Measurements from ENCODE around the gene ZBTB24. TPM values are rescaled to one million over a fixed set of nuclear protein-coding genes. Genes with fewer than 3 reads are reported as not detected.

Gene ZBTB24
- total and polyA plus RNA-seq, 2 donors (not counting 3 experiments of a cell fraction or from before 2014, with no cell fraction given) = 1.9 to 6.2 TPM

- Histone ChIP-seq H3K36me3 (ENCODE audit: control insufficient read depth in 2 of 2, extremely low read depth in 1 of 2, insufficient read depth in 2 of 2, low read length in 2 of 2) (no peaks in the 10 kb centered on the region), H2AFZ (ENCODE audit: low read depth, low read length) (no peak overlapping the region), H3K27me3 (ENCODE audit: control insufficient read depth in 2 of 2, insufficient read depth in 2 of 2, low read length in 2 of 2) (peaks cover 20 to 27% of the 10 kb centered on the region in 2 experiments), H3K79me2 (ENCODE audit: control insufficient read depth, insufficient read depth, low read length) (no peaks in the 10 kb centered on the region), H4K20me1 (replicated peaks; ENCODE audit: control insufficient read depth, extremely low read depth, insufficient read depth, low read length) (no peaks in the 10 kb centered on the region), H3K27ac (ENCODE audit: insufficient read depth, low read depth, low read length) (no peak overlapping the region), H3K4me1 (ENCODE audit: control insufficient read depth, extremely low read depth, insufficient read depth, low read length) (peaks cover 2% of the 10 kb centered on the region), H3K9me1 (replicated peaks; ENCODE audit: control insufficient read depth, extremely low read depth, insufficient read depth, low read length) (no peaks in the 10 kb centered on the region), H3K4me3 (replicated peaks in 1 of 3; ENCODE audit: insufficient read depth in 1 of 3, low read depth in 1 of 3, low read length in 3 of 3) (no peak overlapping the region), H3K4me2 (ENCODE audit: insufficient read depth, low read length) (no peak overlapping the region), H3K9me3 (replicated peaks; ENCODE audit: control insufficient read depth, insufficient read depth, low read length) (no peaks in the 10 kb centered on the region), H3K9ac (replicated peaks; ENCODE audit: extremely low read depth, insufficient read depth, low read length) (no peak overlapping the region)
- dilution Hi-C loops (cut with MboI; ENCODE audit: extremely low pct_ligation_motif_present, low sequenced_read_pairs) = no loop called here
- CTCF ChIA-PET = no interaction called here
- intact Hi-C loops (cut with micrococcal nuclease) = no loop called here
- DNase-seq (ENCODE audit: low read depth, low spot score) (no peak), FAIRE-seq (no peak)
- TF ChIP-seq JUN (IDR thresholded peaks at IDR 0.05; ENCODE audit: borderline replicate concordance, insufficient read depth, insufficient read length, low read depth) = no peak
- TF ChIP-seq EZH2 (IDR thresholded peaks at IDR 0.05; ENCODE audit: borderline replicate concordance, low read depth, low read length, severe bottlenecking) = no peak
- no peak for TF ChIP-seq MAX (IDR thresholded peaks at IDR 0.05; ENCODE audit: insufficient read depth, insufficient read length)
- no peak for TF ChIP-seq FOS (IDR thresholded peaks at IDR 0.05; ENCODE audit: borderline replicate concordance, insufficient read depth, low read length)
- POLR2A ChIA-PET = interaction anchor here (0.7 kb wide), 1 partner anchor 418 kb away, joined by 4 read pairs; no protein-coding TSS in a partner anchor
- BruUV-seq (replicated peaks) = no TSS peak
Measured at GRCh38 chr6:109488001-109488400, 5.0 kb upstream of the ZBTB24 start.

DNA sequence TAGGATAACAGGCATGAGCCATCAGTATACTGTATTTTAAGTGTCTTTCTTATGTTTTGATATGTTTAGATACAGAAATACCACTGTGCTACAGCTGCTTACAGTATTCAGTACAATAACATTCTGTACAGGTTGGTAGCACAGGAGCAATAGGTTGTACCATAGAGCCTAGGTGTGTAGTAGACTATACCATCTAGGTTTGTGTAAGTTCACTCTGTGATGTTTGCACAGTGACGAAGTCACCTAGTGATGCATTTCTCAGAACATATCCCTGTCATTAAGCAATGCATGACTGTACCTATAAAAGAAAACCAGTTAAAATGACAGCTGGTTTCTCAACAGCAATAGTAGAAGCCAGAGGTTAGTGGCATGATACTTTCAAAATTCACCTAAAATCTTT is 3.0 kb upstream of the ZBTB24 start:
- Histone ChIP-seq H3K4me2 (ENCODE audit: insufficient read depth, low read length) (no peak overlapping the region), H3K27ac (ENCODE audit: insufficient read depth, low read depth, low read length) (no peak overlapping the region), H2AFZ (ENCODE audit: low read depth, low read length) (no peak overlapping the region), H3K36me3 (ENCODE audit: control insufficient read depth in 2 of 2, extremely low read depth in 1 of 2, insufficient read depth in 2 of 2, low read length in 2 of 2) (no peaks in the 10 kb centered on the region), H3K9me3 (replicated peaks; ENCODE audit: control insufficient read depth, insufficient read depth, low read length) (no peaks in the 10 kb centered on the region), H4K20me1 (replicated peaks; ENCODE audit: control insufficient read depth, extremely low read depth, insufficient read depth, low read length) (no peaks in the 10 kb centered on the region), H3K27me3 (ENCODE audit: control insufficient read depth in 2 of 2, insufficient read depth in 2 of 2, low read length in 2 of 2) (peaks cover 10 to 13% of the 10 kb centered on the region in 2 experiments), H3K79me2 (ENCODE audit: control insufficient read depth, insufficient read depth, low read length) (peaks cover 16% of the 10 kb centered on the region), H3K4me1 (ENCODE audit: control insufficient read depth, extremely low read depth, insufficient read depth, low read length) (peaks cover 11% of the 10 kb centered on the region), H3K4me3 (replicated peaks in 1 of 3; ENCODE audit: insufficient read depth in 1 of 3, low read depth in 1 of 3, low read length in 3 of 3) (no peak overlapping the region), H3K9me1 (replicated peaks; ENCODE audit: control insufficient read depth, extremely low read depth, insufficient read depth, low read length) (no peaks in the 10 kb centered on the region), H3K9ac (replicated peaks; ENCODE audit: extremely low read depth, insufficient read depth, low read length) (no peak overlapping the region)
- dilution Hi-C loops (cut with MboI; ENCODE audit: extremely low pct_ligation_motif_present, low sequenced_read_pairs) (no loop called here), intact Hi-C loops (cut with micrococcal nuclease) (no loop called here)
- FAIRE-seq (no peak), DNase-seq (ENCODE audit: low read depth, low spot score) (no peak)
- TF ChIP-seq POLR2AphosphoS5 (IDR thresholded peaks at IDR 0.05; ENCODE audit: insufficient read depth, low read depth, low read length) = no peak
- TF ChIP-seq GATA2 (IDR thresholded peaks at IDR 0.05; ENCODE audit: insufficient read depth, insufficient read length, low read depth, low read length) = no peak
- TF ChIP-seq MAX (IDR thresholded peaks at IDR 0.05; ENCODE audit: insufficient read depth, insufficient read length) = no peak
- TF ChIP-seq POLR2A (IDR thresholded peaks at IDR 0.05; ENCODE audit: low read depth, low read length) = no peak
- no peak for TF ChIP-seq FOS (IDR thresholded peaks at IDR 0.05; ENCODE audit: borderline replicate concordance, insufficient read depth, low read length)
- TF ChIP-seq MYC (IDR thresholded peaks at IDR 0.05; ENCODE audit: low read depth, low read length) = no peak
- no peak for TF ChIP-seq EZH2 (IDR thresholded peaks at IDR 0.05; ENCODE audit: borderline replicate concordance, low read depth, low read length, severe bottlenecking)
- TF ChIP-seq CTCF (IDR thresholded peaks at IDR 0.05; ENCODE audit: extremely low read depth in 1 of 2, insufficient read depth in 1 of 2, low read depth in 1 of 2, low read length in 2 of 2) = no peak
- TF ChIP-seq JUN (IDR thresholded peaks at IDR 0.05; ENCODE audit: borderline replicate concordance, insufficient read depth, insufficient read length, low read depth) = no peak
- no TSS peak for BruUV-seq (replicated peaks)
- POLR2A ChIA-PET = no interaction called here
- CTCF ChIA-PET = interaction anchor here (1.3 to 2.0 kb wide), 2 partner anchors 9 to 298 kb away, joined by 4 to 5 read pairs; no protein-coding TSS in a partner anchor

Data from endothelial cell of umbilical vein (primary cell).